Embryonic facial prominence (tissue), 1 donor: ENCODE results near the gene CD320.
"Not testable (repeated sequence)": the region's sequence is repeated elsewhere in the genome, so short reads cannot be mapped to it uniquely, and the experiment has no call there.

Experiments
- DNase-seq: peaks from one replicate; pipeline ENCODE4 v3.0.0-alpha.2; 2016; ENCODE audit errors: extremely low spot score

Gene CD320

DNA sequence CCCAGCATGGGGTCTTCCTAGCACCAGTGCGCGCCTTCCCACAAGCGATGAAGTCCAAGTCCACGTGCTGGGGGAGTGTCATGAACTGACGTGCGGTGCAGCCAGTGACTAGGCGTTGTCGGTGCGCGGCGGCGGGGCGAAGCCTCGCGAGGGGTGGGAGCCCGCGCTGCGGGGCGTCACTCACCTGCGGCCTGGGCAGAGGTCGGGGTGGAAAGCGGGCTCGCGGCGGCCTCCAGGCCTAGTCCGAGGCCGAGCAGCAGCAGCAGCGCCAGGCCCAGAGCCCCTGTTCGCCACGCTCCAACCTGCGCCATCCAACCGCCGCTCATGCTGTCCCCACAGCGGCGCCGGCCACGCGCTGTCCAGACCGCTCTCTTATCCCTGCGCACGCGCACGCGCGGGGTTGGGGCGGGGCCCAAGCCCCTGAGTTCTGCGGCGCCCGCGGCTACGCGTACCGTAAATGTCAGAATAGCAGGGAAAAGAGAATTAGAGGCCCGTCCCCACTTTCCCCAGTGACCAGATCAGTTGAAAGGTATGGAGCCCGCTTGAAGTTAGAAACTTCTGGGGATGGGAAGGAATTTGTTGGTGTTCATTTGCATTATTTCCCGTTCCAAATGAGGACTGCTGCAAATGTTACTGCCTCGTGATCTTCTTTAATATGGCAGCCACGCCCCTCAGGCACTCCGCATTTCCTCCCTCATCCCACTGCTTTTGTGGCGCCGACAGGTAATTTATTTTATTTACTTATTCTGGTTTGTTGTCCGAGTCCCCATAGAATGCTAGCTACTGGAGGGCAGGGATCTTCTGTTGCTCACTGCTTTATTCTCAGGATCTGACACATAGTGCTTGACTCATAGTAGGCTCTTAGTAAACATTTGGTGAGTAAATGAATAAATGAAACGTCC is at the start of gene CD320:
TSS of gene CD320 (minus strand) at position 394 of the 902 bp plus-strand sequence. CDS start at position 326, 68 bp downstream.
- DNase-seq, result peak; percentile 70

DNA sequence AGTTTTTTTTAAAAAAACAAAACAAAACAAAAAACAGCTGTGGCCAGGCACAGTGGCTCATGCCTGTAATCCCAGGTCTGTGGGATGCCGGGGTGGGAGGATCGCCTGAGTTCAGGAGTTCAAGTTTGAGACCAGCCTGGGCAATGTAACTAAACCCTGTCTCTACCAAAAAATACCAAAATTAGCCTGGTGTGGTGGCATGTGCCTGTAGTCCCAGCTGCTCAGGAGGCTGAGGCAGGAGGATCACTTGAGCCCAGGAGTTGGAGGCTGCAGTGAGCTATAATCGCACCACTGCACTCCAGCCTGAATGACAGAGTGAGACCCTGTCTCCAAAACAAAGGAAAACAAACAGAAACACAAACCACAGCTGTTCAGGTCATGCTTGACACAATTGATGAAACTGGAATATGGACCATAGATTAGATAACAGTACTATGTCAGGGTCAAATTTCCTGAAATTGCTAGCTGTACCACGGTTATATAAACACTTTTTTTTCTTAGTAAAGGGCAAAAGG is 48.9 kb upstream of the CD320 start:
- no peak for DNase-seq

DNA sequence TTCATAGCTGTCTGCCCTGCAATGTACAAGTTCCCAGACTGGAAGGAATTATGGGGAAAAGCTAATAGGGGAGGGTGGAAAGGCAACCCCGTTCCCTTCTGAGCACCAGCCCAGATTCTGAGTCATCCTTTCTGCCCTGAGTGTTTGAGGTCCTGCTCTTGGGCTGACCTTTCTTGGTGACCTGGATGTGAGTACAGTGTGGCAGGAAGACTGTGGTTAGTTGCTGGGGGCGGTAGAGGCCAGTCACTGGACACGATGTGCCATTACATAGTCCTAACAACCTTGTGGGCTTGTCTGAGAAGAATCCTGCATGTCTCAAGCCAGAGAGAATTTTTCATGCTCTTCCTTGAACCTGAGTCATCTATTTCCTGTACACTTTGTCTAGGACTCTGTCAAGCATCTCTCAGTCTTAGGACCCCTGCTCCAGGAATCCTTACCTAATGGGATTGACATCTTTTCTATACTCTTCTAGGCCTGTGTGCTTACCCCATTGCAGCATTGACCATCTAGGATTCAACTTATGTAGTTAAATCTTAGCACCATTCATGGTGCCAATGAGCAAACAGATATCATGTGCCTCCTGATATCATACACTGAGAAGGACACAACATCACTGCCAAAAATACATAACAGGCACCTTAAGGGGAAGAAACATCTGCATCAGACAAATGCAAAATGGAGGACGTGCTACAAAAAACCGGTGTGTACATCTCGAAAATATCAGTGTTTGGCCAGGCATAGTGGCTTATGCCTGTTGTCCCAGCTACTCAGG is 47.7 kb upstream of the CD320 start:
- no peak for DNase-seq

DNA sequence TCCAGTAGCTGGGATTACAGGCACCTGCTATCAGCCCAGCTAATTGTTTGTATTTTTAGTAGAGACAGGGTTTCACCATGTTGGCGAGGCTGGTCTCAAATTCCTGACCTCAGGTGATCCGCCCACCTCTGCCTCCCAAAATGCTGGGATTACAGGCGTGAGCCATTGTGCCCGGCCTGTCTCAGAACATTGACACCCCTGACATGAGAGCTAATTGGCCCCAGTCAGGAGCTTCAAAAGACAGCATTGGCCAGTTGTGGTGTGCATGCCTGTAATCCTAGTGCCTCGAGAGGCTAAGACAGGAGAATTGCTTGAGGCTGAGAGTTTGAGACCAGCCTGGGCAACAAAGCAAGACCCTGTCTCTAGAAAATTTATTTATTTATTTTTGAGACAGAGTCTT is 44.7 kb upstream of the CD320 start:
- DNase-seq, result not testable (repeated sequence)

DNA sequence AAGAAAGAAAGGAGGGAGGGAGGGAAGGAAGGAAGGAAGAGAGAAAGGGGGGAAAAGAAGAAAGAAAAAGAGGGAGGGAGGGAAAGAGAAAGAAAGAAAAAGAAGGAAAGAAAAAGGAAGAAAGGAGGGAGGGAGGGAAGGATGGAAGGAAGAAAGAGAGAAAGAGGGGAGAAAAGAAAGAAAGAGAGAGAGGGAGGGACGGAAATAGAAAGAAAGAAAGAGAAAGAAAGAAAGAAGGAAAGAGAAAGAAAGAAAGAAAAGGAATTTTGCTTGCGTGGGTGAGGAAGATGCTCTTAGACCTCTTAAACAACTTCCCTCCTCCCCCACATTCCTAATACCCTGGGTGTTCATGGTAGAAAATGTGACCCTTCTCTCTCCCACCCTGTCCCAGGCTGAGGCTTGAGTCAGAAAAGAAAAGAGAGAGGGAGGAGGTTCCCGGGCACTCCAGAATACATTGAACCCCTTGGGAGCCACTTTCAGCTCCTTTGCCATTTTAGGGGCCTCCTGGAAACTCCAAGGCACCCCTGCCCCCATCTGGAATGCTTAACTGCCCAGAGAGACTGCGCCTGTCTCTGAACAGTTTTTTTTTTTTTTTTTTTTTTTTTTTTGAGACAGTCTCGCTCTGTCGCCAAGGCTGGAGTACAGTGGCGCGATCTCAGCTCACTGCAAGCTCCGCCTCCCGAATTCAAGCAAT is 44.1 kb upstream of the CD320 start:
- no peak for DNase-seq

DNA sequence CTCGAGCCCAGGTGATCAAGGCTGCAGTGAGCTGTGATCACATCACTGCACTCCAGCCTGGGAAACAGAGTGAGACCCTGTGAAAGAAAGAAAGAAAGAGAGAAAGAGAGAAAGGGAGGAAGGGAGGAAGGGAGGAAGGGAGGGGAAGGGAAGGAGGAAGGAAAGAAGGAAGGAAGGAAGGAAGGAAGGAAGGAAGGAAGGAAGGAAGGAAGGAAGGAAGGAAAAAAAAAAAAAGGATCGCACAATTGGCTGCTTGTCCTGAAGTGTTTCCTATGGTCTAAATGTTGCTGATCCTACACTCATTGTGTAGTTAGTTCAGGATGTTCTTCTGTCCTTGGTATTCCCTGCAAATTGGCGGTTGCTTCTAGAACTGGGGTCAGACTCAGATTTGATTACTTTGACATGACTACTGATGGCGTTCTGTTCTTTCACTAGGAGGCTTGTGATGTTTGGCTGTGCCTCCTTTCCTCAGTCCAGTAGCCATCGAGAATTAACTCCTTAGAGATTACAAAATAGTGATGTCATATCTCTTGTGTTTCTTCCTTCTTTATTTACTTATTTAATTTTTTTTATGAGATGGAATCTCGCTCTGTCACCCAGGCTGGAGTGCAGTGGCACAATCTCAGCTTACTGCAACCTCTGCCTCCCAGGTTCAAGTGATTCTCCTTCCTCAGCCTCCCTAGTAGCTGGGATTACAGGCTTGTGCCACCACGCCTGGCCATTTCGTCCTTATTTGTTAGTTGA is 41.6 kb upstream of the CD320 start:
- DNase-seq, result not testable (repeated sequence)

DNA sequence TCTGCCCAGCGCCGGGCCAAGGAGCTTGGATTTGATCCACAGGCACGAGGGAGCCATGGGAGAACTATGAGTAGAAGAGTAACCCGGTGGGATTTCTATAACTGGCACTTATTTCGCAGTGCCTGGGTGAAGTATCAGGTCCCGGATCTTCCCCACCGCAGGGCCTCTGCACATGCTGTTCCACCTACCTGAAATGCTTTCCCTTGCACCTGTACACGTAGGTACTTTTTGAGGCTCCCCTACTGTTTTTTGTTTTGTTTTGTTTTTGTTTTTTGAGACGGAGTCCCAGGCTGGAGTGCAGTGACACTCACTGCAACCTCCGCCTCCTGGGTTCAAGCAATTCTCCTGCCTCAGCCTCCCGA is 35.3 kb upstream of the CD320 start:
- DNase-seq, result no peak

DNA sequence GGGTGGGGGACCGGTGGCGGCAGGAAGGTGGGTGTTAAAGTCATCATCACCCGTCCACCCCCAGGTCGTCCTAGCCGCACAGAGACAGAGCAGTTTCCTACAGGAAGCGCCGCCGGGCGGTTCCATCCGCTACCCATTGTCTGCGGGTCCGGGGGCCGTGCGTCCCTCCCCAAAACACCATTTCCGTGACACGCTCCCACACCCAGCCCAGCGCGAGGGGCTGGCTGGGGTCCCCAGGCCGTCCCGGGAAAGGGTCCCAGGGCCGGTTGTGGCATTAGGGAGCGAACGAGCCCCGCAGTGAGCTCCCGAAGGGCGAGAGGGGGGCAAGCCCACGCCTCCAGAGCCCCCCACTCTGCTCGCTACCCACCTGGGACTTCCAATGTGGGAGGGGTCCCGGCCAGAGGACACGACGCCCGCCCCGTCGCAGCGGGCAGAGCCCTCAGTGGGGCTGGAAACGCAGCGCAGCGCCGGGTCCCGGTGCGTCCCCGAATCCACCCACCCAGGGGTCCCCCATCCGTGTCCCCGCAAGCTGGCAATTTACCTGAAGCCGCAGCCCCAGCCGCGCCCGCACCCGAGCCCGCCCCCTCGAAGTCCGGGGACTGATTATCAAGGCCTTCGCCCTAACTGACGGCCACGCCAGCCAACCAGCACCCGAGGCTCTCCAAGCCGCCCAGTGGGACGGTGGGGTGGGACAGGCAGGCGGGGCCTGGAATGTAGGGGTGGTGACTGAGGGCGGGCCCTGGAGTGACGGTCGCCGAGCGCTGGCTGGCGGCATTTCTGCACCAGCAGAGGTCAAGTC is 34.7 kb upstream of the CD320 start, which contains the start of gene KANK3:
TSS of gene KANK3 (minus strand) at position 579 of the 799 bp plus-strand sequence. CDS start 5,434 bp downstream, outside the sequence.
- DNase-seq, result no peak

DNA sequence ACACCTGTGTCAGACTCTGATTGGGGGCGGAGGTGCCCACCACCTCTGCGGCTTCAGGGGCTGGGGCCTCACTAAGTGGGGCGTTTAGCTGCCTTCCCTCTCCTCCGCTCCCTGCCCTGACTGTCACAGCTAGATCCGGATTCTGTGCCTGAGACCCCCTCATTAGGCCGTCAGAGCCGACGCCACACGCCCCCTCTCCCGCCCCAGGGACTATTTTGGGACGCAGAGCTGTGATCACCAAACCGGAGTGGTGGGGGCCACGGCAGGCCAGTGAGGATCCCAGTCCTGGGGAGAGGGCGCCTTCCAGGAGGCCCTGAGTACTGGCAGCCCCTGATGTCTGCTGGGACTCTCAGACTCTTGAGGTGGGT is 34.1 kb upstream of the CD320 start:
- no peak for DNase-seq

DNA sequence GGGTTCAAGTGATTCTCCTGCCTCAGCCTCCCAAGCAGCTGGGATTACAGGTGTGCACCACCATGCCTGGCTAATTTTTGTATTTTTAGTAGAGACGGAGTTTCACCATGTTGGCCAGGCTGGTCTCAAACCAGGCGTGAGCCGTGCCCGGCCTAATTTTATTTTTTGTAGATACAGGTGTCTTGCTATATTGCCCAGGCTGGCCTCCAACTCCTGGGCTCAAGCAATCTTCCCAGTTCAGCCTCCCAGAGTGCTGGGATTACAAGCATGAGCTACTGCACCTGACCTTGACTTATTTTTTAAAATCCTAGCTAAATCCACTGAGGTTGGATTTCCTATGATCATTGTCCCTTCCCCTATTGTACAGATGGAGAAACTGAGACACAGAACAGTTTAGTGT is 33.3 kb upstream of the CD320 start:
- DNase-seq, result not testable (repeated sequence)

DNA sequence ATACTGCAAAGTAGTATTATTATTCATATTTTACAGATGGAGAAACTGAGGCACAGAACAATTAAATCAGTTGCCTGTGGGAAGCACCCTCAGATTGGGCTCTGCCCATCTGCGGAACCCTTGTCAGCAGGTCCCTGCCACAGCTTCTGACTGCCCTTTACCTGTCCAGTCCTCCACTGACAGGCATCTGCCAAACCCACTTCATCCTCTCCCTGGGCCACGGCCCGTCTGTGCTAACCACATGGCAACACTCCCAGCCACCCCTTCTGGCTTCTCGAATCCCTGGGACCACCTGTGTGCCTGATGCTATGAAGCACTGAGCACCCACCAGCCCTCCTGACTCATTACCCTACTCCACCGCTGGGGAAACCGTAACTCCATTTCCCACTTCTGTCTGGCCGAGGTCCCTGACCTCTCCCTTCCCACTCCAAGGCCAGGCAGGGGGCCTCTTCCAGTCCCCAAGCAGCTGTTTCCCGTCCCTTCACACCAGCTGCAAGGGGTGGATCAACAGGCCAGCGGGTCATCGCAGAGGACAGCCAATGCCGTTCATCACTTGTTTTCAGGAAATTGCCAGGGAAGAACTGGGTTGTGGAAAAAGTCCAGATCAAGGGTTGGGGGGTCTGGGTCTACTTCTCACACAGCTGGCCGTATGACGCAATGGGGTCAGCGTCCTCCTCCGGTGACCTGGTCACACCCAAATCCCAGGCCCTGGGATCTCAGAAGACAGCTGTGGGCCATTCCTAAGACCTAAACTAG is 32.4 kb upstream of the CD320 start:
- DNase-seq, result no peak

DNA sequence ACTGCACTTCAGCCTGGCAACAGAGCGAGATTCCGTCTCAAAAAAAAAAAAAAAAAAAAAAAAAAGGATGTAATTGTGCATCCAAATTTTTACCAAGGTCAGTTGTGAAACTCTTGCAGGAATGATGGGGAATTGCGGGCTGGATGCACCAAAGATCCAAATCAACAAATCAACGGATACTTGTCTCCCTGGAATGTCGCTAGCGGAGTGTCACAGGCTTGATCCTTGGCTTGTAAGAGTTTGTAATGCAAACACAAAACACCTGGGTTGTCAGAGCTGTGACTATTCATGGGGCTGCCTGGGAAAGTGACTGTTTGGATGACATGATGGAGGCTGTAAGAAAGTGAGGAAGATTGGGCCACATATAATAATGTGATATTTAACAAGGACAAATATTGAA is 30.7 kb upstream of the CD320 start:
- no peak for DNase-seq

DNA sequence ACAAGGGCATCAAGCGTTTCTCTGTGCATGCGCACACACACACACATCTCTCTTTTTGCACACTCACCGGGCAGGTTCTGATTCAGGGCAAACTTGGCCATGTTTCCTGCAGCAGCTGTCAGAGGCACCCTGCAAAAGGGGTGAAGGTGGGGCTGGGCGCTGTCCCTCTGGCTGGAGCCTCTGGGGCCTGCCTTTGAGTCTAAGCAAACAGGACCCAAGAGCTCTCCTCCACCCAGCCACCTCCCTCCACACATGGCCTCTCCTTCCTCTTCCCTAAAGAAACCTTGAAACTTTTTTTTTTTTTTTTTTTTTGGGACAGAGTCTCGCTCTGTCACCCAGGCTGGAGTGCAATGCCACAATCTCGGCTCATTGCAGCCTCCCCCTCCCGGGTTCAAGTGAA is 29.6 kb upstream of the CD320 start:
- DNase-seq, result no peak

DNA sequence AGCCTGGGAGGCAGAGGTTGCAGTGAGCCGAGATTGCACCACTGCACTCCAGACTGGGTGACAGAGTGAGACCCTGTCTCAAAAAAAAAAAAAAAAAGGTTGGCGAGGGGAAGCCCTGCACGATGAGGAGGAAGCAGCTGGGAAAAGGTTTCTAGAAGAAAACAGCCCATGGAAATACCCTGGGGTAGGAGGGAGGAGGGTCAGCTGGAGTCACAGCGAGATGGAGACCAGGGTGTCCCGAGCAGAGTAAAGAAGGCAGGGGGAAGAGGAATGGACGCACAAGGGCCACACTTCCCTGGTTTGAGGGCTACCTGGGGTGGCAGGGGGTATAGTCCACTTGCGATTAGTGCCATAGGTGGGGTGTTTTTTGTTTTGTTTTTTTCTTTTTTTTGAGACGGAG is 28.5 kb upstream of the CD320 start:
- DNase-seq, result no peak

DNA sequence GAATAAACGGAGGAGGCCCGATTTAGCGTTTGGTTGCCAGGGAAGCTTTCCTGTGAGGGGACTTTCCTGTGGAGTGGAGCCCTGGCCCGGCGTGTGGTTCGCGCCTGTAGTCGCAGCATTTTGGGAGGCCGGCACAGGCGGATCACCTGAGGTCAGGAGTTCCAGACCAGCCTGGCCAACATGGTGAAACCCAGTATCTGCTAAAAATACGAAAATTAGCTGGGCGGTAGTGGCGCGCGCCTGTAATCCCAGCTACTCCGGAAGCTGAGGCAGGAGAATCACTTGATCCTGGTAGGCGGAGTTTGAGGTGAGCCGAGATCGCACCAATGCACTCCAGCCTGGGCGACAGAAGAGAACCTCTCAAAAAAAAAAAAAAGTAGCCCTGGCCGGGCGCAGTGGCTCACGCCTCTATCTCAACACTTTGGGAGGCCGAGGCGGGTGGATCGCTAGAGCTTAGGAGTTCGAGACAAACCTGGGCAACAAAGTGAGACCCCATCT is 28.0 kb upstream of the CD320 start:
- DNase-seq, result no peak

DNA sequence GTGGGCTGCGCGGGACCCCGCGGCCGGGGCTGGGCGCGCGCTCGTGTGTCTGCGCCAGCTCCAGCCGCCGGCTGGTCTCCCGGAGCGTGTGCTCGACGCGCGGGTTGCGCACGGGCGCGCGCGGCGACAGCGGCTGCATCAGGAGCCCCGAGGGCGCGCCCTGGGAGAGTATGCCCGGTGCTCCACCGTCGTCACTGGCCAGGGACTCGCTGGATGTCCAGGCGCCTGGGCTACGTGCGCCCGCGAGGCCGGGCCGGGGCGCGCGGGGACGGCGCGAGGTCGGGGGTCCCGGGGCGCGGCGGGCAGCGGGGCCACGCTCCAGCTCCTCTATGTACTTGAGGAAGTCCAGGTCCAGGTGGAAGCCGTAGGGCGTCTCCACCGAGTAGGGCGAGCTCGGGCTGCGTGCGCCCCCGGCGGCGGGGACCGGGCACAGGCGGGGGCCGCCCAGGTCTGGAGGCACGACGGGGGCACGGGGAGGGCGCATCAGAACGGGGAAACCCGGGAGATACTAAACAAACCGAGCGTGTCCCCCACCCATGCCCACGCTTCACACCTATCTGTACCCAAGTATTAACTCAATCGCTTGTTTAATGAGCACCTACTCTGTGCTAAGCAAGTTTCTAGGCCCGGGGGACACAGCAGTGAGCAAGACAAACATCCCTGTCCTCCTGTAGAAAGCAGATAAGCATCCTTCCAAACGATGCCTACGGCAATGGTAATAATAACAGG is 27.3 kb upstream of the CD320 start:
- DNase-seq, result no peak

DNA sequence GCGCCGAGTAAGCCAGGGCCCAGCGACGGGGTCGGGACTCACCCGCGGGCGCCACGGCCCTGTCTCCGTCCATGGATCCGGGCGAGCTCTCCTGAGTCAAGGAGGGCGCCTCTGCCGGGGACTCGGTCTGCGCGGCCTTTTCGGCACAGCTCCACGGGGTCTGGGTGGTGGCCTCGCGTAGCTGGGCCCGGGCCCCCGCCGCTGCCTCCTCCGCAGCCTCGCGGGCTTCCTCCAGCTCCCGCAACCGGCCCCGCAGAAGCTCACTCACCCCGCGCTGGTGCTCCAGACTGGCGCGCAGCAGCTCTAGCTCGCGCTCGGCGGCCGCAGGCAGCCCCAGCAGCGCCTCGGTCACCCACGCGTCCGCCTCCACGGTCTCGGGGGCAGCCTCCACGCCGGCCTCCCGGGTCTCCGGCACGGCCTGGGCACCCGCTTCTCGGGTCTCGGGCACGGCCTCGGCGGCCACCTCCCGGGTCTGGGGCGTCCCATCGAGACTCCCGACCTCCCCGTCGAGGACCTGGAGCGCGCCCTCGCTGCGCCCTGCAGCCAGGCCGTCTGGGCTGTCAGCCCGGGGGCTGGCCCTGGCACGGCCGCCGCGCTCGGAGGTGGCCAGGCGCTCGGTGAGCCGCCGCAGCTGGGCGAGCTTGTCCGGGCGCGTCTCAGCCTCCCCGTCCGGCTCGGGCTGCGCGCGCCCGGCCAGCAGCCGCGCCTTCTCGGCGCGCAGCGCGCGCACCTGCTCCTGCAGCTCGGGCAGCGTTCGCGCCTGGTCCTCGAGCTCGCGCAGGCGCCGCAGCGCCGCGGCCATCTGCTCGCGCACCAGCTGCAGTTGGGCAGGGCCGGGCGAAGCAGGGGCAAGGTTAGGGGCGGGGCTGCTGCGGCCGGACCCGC is 26.5 kb upstream of the CD320 start:
- DNase-seq, result no peak
